HepG2 (cell line): ENCODE results near the gene ACSS3. TPM values are rescaled to one million over a fixed set of nuclear protein-coding genes. Genes with fewer than 3 reads are reported as not detected.

Experiments used
- HMG20B ChIP-seq: conservative IDR thresholded peaks from 2 replicates; pipeline ENCODE4 v1.6.1; 2016; ENCODE audit warnings: missing genetic modification reagents, missing compliant biosample characterization
- MBNL3 ChIP-seq: fragments of 250-450 bp; sonication (Bioruptor Pico); conservative IDR thresholded peaks from 2 replicates; pipeline ENCODE4 v1.8.0; 2022; ENCODE audit warnings: mild to moderate bottlenecking, inconsistent platforms
- MTA1 ChIP-seq: sonication (generic); formaldehyde crosslinking; IDR thresholded peaks from 2 replicates; pipeline ENCODE4 v1.4.0; 2020; ENCODE audit warnings: missing genetic modification reagents, mild to moderate bottlenecking, borderline replicate concordance
- NR0B2 ChIP-seq: sonication (generic); formaldehyde crosslinking; IDR thresholded peaks from 2 replicates; pipeline ENCODE4 v1.4.0; 2020; ENCODE audit warnings: mild to moderate bottlenecking, missing genetic modification reagents
- NR2F6 ChIP-seq, 2 experiments: IDR thresholded peaks; 2 replicates each; pipeline ENCODE4 v1.6.1; 2016; ENCODE audit warnings: antibody characterized with exemption in 1 of 2, mild to moderate bottlenecking in 1 of 2
- PAWR ChIP-seq: sonication (generic); formaldehyde crosslinking; IDR thresholded peaks from 2 replicates; pipeline ENCODE4 v1.4.0; 2020; ENCODE audit warnings: missing genetic modification reagents, mild to moderate bottlenecking, borderline replicate concordance
- SOX6 ChIP-seq, 2 experiments: fragments of 450-650 bp in 1 of 2; sonication (generic) in 1 of 2; formaldehyde crosslinking in 1 of 2; IDR thresholded peaks; 2 replicates each; pipeline versions ENCODE4 v1.4.0 to v1.6.1; 2017 to 2020; ENCODE audit warnings: antibody characterized with exemption in 1 of 2, mild to moderate bottlenecking in 1 of 2, missing genetic modification reagents in 1 of 2
- ZNF274 ChIP-seq: sonication (generic); formaldehyde crosslinking; IDR thresholded peaks from 2 replicates; pipeline ENCODE4 v1.5.1; 2020; ENCODE audit warnings: mild to moderate bottlenecking, missing genetic modification reagents
- ZNF644 ChIP-seq: IDR thresholded peaks from 2 replicates; pipeline ENCODE4 v1.6.1; 2016; ENCODE audit warnings: low read depth
- ZNF740 ChIP-seq: sonication (generic); formaldehyde crosslinking; IDR thresholded peaks from 2 replicates; pipeline ENCODE4 v1.4.0; 2020; ENCODE audit warnings: missing genetic modification reagents
- ZNF879 ChIP-seq: sonication (generic); formaldehyde crosslinking; IDR thresholded peaks from 2 replicates; pipeline ENCODE4 v1.8.1; 2023; ENCODE audit warnings: missing genetic modification reagents
- polyA plus RNA-seq, 8 experiments: library from polyadenylated mRNA; depleted of rRNA in 3 of 8; stranded (reverse) in 7 of 8; unstranded in 1 of 8; fragments of >200 nt; fragmentation: Illumina TruSeq in 4 of 8; extraction: Trizol in 4 of 8; gene quantifications; 2 replicates each; pipeline versions ENCODE4 v1.2.1 to v1.2.3, GENCODE V29; 2011 to 2016; ENCODE audit warnings: low read depth in 4 of 8, missing spikeins in 1 of 8, mixed read lengths in 1 of 8; ENCODE audit not compliant: insufficient read depth in 1 of 8
- total RNA-seq, 5 experiments: library from RNA; depleted of rRNA; stranded (reverse); fragments of >200 nt; fragmentation: Illumina TruSeq; extraction: Trizol; gene quantifications; 2 replicates each; pipeline ENCODE4 v1.2.3, GENCODE V29; 2016; ENCODE audit warnings: low read depth in 1 of 5
- TF ChIP-seq, protein P1 (sequence below): sonication (generic); formaldehyde crosslinking; IDR thresholded peaks from 2 replicates; pipeline ENCODE4 v1.5.0; 2020; ENCODE audit warnings: missing genetic modification reagents
- TF ChIP-seq, protein P2 (sequence below): sonication (generic); formaldehyde crosslinking; IDR thresholded peaks from 2 replicates; pipeline ENCODE4 v1.8.0; 2022; ENCODE audit warnings: mild to moderate bottlenecking, missing genetic modification reagents, borderline replicate concordance
- TF ChIP-seq, protein P3 (sequence below): sonication (generic); formaldehyde crosslinking; IDR thresholded peaks from 2 replicates; pipeline ENCODE4 v1.4.0; 2020; ENCODE audit warnings: mild to moderate bottlenecking, missing genetic modification reagents
- TF ChIP-seq, protein P4 (sequence below): sonication (generic); formaldehyde crosslinking; IDR thresholded peaks from 2 replicates; pipeline ENCODE4 v1.4.0; 2020; ENCODE audit warnings: missing genetic modification reagents
- TF ChIP-seq, protein P5 (sequence below): IDR thresholded peaks from 2 replicates; pipeline ENCODE4 v1.6.1; 2016; ENCODE audit warnings: control low read depth

The ACSS3 gene
- total and polyA plus RNA-seq, 2 of the 13 experiments (the other 11 are each of a cell fraction or from before 2014, with no cell fraction given) = 79.5 to 86.3 TPM

GRCh38 chr12:81086342-81086741 lies 8.5 kb downstream of the ACSS3 start (continued):
- TF ChIP-seq, protein P1, sequence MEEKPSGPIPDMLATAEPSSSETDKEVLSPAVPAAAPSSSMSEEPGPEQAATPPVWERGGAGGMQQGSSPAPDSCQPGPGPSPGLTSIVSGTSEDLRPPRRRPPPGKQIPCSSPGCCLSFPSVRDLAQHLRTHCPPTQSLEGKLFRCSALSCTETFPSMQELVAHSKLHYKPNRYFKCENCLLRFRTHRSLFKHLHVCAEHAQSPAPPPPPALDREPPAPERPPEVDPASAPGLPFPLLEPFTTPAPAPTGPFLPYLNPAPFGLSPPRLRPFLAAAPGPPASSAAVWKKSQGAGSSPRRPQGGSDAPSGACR (CRISPR knock-in tag) = no peak
- peak; percentile 98 for TF ChIP-seq ZNF644 (CRISPR knock-in tag)
- peak; percentile 84 for TF ChIP-seq HMG20B
- TF ChIP-seq NR0B2 = no peak
- TF ChIP-seq, protein P2, sequence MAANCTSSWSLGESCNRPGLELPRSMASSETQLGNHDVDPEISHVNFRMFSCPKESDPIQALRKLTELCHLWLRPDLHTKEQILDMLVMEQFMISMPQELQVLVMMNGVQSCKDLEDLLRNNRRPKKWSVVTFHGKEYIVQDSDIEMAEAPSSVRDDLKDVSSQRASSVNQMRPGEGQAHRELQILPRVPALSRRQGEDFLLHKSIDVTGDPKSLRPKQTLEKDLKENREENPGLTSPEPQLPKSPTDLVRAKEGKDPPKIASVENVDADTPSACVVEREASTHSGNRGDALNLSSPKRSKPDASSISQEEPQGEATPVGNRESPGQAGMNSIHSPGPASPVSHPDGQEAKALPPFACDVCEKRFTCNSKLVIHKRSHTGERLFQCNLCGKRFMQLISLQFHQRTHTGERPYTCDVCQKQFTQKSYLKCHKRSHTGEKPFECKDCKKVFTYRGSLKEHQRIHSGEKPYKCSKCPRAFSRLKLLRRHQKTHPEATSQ (CRISPR knock-in tag) = no peak; the same call in 1 of the 2 replicates
- TF ChIP-seq MBNL3 = no peak
- TF ChIP-seq ZNF740 = no peak
- no peak for TF ChIP-seq ZNF879 (CRISPR knock-in tag)
- TF ChIP-seq MTA1 (CRISPR knock-in tag) = no peak
- no peak for TF ChIP-seq PAWR (CRISPR knock-in tag)
- TF ChIP-seq, protein P3, sequence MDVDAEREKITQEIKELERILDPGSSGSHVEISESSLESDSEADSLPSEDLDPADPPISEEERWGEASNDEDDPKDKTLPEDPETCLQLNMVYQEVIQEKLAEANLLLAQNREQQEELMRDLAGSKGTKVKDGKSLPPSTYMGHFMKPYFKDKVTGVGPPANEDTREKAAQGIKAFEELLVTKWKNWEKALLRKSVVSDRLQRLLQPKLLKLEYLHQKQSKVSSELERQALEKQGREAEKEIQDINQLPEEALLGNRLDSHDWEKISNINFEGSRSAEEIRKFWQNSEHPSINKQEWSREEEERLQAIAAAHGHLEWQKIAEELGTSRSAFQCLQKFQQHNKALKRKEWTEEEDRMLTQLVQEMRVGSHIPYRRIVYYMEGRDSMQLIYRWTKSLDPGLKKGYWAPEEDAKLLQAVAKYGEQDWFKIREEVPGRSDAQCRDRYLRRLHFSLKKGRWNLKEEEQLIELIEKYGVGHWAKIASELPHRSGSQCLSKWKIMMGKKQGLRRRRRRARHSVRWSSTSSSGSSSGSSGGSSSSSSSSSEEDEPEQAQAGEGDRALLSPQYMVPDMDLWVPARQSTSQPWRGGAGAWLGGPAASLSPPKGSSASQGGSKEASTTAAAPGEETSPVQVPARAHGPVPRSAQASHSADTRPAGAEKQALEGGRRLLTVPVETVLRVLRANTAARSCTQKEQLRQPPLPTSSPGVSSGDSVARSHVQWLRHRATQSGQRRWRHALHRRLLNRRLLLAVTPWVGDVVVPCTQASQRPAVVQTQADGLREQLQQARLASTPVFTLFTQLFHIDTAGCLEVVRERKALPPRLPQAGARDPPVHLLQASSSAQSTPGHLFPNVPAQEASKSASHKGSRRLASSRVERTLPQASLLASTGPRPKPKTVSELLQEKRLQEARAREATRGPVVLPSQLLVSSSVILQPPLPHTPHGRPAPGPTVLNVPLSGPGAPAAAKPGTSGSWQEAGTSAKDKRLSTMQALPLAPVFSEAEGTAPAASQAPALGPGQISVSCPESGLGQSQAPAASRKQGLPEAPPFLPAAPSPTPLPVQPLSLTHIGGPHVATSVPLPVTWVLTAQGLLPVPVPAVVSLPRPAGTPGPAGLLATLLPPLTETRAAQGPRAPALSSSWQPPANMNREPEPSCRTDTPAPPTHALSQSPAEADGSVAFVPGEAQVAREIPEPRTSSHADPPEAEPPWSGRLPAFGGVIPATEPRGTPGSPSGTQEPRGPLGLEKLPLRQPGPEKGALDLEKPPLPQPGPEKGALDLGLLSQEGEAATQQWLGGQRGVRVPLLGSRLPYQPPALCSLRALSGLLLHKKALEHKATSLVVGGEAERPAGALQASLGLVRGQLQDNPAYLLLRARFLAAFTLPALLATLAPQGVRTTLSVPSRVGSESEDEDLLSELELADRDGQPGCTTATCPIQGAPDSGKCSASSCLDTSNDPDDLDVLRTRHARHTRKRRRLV = no peak
- TF ChIP-seq, protein P4, sequence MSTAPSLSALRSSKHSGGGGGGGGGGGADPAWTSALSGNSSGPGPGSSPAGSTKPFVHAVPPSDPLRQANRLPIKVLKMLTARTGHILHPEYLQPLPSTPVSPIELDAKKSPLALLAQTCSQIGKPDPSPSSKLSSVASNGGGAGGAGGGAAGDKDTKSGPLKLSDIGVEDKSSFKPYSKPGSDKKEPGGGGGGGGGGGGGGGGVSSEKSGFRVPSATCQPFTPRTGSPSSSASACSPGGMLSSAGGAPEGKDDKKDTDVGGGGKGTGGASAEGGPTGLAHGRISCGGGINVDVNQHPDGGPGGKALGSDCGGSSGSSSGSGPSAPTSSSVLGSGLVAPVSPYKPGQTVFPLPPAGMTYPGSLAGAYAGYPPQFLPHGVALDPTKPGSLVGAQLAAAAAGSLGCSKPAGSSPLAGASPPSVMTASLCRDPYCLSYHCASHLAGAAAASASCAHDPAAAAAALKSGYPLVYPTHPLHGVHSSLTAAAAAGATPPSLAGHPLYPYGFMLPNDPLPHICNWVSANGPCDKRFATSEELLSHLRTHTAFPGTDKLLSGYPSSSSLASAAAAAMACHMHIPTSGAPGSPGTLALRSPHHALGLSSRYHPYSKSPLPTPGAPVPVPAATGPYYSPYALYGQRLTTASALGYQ (CRISPR knock-in tag) = peak; percentile 62; the same call in 1 of the 2 replicates
- TF ChIP-seq NR2F6 (IDR thresholded peaks at IDR 0.05) = peak; percentile 14; the same call in 1 of the 2 replicates
- peak; percentile 73 for TF ChIP-seq NR2F6 (CRISPR knock-in tag; IDR thresholded peaks at IDR 0.05)
- no peak for TF ChIP-seq SOX6 (IDR thresholded peaks at IDR 0.05)
- TF ChIP-seq SOX6 (CRISPR knock-in tag; IDR thresholded peaks at IDR 0.05) = peak; percentile 99
- no peak for TF ChIP-seq ZNF274 (CRISPR knock-in tag)
- TF ChIP-seq, protein P5, sequence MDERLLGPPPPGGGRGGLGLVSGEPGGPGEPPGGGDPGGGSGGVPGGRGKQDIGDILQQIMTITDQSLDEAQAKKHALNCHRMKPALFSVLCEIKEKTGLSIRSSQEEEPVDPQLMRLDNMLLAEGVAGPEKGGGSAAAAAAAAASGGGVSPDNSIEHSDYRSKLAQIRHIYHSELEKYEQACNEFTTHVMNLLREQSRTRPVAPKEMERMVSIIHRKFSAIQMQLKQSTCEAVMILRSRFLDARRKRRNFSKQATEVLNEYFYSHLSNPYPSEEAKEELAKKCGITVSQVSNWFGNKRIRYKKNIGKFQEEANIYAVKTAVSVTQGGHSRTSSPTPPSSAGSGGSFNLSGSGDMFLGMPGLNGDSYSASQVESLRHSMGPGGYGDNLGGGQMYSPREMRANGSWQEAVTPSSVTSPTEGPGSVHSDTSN (CRISPR knock-in tag) = no peak
